HUES64 (cell line): ENCODE results near the gene NLRC5.
A peak's percentile ranks its signal among the peaks of the same experiment; 100 is the strongest.
"Not testable (repeated sequence)": the region's sequence is repeated elsewhere in the genome, so short reads cannot be mapped to it uniquely, and the experiment has no call there.

Experiments
- H3K27ac ChIP-seq: 2 replicates; pipeline ENCODE4 v1.7.0; 2013; ENCODE audit warnings: low read depth, low read length, inconsistent platforms
- H3K27me3 ChIP-seq: 2 replicates; pipeline ENCODE4 v1.6.1; 2013; ENCODE audit warnings: mild to moderate bottlenecking, low read length; ENCODE audit not compliant: insufficient read depth
- H3K36me3 ChIP-seq: 2 replicates; pipeline ENCODE4 v1.6.1; 2013; ENCODE audit warnings: mild to moderate bottlenecking, low read length; ENCODE audit not compliant: insufficient read depth
- H3K4me1 ChIP-seq: 2 replicates; pipeline ENCODE4 v1.6.1; 2013; ENCODE audit warnings: mild to moderate bottlenecking, low read length, moderate library complexity; ENCODE audit not compliant: insufficient read depth
- H3K4me3 ChIP-seq: 2 replicates; pipeline ENCODE4 v1.5.1; 2013; ENCODE audit warnings: mild to moderate bottlenecking, low read length, moderate library complexity
- H3K9ac ChIP-seq: 2 replicates; pipeline ENCODE4 v1.6.1; 2013; ENCODE audit warnings: mild to moderate bottlenecking, low read depth, low read length
- H3K9me3 ChIP-seq: 2 replicates; pipeline ENCODE4 v1.6.1; 2013; ENCODE audit warnings: low read depth, low read length; ENCODE audit not compliant: insufficient read depth
- WGBS: fragments of 150-250, 120-280 bp; methylation state at CpG from one replicate; pipeline ENCODE4 v1.1.7; 2013; ENCODE audit warnings: missing lambda C conversion rate; 5-methylcytosine and 5-hydroxymethylcytosine counted together

NLRC5 gene

DNA sequence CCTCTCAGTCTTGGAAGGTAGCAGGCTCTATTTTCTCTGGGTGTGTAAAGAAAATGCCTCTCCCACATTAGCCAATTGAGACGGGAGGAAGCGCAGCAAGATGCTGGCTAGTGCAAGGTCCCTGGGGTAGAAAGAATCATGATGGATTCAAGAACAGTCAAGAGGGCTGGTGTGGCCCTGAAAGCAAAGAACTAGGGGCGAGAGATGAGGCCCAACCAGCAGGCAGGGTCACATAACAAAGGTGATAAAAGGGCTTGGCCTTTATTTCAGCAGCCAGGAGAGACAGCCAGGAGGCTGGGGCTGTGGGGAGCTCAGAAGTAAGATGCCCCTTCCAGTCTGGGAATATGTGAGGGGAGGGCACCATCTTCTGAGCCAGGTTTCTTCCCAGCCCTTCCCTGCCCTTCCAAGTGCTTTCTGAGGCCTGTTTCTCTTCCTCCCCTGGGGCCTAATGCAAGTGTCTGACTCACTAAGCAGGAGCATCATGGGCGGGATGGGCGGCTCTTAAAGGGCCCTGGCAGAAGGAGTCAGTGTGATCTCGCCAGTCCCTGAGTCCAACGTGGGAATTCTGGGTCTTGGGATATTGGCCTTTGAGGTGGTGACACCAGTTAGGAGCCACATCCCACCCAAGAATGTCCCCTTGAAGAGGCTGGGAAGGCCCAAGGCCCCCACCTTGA is 3.9 kb upstream of the NLRC5 start:
- Histone ChIP-seq H3K27ac (no peak overlapping the region), H3K9ac (no peak overlapping the region), H3K36me3 (no peaks in the 10 kb centered on the region), H3K4me1 (no peaks in the 10 kb centered on the region; the same call in 1 of the 2 replicates), H3K27me3 (peaks cover 30% of the 10 kb centered on the region), H3K4me3 (no peak overlapping the region), H3K9me3 (no peaks in the 10 kb centered on the region)
- 73% methylated on average over 7 of the region's 7 CpGs for WGBS

DNA sequence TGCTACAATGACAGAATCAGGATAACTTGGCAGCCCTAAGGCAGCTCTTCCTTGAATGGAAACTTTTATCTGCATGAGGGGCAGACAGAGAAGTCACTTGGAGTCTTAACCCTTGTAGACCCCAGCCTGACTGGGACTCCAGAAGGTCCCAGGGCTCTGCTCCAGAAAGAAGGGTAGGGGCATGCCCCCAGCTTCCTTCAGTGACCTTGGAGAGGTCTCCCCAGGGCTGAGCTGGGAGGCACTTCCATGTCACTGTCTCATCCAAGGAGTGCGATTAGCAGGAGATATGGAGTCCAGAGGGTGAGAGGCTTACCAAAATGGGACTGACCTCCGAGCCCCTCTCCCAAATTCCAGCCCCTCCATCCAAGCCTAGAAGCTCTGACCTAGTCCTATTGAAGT is 3.4 kb upstream of the NLRC5 start:
- Histone ChIP-seq H3K27me3 (peaks cover 35% of the 10 kb centered on the region), H3K9ac (no peak overlapping the region), H3K36me3 (no peaks in the 10 kb centered on the region), H3K4me1 (no peaks in the 10 kb centered on the region; the same call in 1 of the 2 replicates), H3K9me3 (no peaks in the 10 kb centered on the region), H3K4me3 (no peak overlapping the region), H3K27ac (no peak overlapping the region)
- WGBS, result 89% methylated on average over 1 of the region's 2 CpGs

DNA sequence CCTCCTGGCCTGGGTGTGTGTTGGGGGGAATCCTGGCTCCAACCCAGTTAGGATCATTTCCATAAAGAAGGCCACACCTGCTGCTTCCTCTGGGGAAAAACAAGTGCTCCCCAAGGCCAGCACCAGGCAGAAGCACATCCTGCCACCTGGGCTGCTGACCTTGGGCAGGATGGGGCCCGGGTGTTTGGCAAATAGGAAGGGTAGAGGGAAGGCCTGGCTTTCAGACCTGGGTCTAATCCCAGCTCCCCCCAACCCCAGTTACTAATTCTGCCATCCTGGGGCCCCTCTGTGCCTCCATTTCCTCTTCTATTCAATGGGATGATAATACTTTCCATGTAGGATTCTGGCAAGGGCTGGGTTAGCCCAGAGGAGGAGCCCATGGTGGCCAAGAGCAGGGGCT is 3.0 kb upstream of the NLRC5 start:
- H3K9me3 ChIP-seq, result no peaks in the 10 kb centered on the region
- H3K4me1 ChIP-seq, result no peaks in the 10 kb centered on the region; the same call in 1 of the 2 replicates
- H3K9ac ChIP-seq, result no peak overlapping the region
- H3K4me3 ChIP-seq, result no peak overlapping the region
- H3K36me3 ChIP-seq, result no peaks in the 10 kb centered on the region
- WGBS, result no CpG with 5 or more reads among the region's 1 CpG
- peaks cover 38% of the 10 kb centered on the region for H3K27me3 ChIP-seq
- no peak overlapping the region for H3K27ac ChIP-seq

DNA sequence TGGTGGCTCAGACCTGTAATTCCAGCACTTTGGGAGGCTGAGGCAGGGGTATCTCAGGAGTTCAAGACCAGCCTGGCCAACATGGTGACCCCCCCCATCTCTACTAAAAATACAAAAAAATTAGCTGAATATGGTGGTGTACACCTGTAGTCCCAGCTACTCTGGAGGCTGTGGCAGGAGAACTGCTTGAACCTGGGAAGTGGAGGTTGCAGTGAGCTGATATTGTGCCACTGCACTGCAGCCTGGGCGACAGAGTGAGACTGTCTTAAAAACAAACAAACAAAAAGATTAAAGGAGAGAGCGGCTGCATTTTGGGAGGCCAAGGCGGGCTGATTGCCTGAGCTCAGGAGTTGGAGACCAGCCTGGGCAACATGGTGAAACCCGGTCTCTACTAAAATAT is 2.4 kb upstream of the NLRC5 start:
- not testable (repeated sequence) for H3K36me3 ChIP-seq, H3K27ac ChIP-seq, H3K4me3 ChIP-seq, H3K9me3 ChIP-seq, H3K4me1 ChIP-seq, H3K9ac ChIP-seq
- 92% methylated on average over 4 of the region's 4 CpGs for WGBS
- H3K27me3 ChIP-seq, result peaks cover 38% of the 10 kb centered on the region

DNA sequence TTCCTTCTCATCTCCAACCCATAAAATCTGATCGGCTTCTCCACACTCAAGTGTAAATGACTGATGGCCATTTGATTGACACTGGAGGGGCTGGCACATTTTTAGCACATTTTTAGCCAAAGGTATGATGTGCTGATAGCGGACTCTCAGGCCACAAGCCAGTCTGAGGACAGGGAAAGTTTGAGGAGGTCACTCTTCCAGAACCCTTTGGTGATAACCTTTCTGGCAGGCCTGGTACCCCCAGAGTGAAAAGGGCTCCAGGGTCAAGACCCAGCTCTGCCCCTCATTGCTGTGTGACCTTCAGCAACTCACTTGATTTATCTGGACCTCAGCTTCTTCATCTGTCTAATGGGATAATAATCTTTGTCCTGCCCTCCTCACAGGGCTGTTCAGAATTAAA is 1.7 kb upstream of the NLRC5 start:
- 89% methylated on average over 2 of the region's 2 CpGs for WGBS
- Histone ChIP-seq H3K4me1 (no peaks in the 10 kb centered on the region; the same call in 1 of the 2 replicates), H3K27ac (no peak overlapping the region)

DNA sequence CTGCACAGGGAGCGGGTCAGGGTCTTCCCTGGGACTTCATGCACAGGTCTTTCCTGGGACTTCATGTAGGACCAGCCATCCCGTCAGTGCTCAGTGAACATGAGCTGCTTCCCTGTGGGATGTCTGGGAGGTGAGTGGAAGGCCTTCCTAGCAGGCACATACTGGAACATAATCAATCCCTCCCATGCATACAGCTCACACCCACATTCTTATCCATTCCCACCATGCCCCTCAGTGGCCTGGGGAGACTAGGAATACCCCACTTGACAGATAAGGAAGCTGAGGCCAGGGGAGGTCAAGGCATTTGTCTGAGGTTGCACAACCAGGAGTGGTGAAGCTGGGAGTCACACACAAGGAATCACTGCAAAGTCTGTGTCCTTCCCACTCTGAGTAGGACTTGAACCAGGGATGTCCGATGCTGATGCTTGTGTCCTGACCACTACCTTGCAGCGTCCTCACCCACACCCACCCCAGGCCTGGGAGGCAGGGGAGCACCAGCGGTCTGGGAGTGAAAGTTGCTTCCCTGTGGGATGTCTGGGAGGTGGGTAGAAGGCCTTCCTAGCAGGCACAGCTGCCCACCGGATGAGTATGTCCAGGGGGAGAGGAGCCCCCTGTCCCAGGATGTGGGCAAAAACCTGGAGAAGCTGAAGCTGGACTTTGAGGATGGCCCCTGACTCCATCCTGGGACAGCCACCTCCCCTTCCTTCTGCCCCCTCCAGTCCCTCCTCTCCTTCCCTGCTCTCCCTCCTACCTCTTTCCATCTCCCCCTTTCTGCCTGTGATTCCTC is 1.0 kb upstream of the NLRC5 start:
- no peak overlapping the region for H3K27ac ChIP-seq
- H3K27me3 ChIP-seq, result peaks cover 38% of the 10 kb centered on the region
- H3K9ac ChIP-seq, result no peak overlapping the region
- no peaks in the 10 kb centered on the region for H3K9me3 ChIP-seq
- no peaks in the 10 kb centered on the region; the same call in 1 of the 2 replicates for H3K4me1 ChIP-seq
- peak overlapping the region; percentile 62 for H3K4me3 ChIP-seq
- no peaks in the 10 kb centered on the region for H3K36me3 ChIP-seq
- WGBS, result 79% methylated on average over 5 of the region's 6 CpGs

More for the DNA sequence above, 1.7 kb upstream of the NLRC5 start:
- H3K36me3 ChIP-seq, result no peaks in the 10 kb centered on the region
- no peaks in the 10 kb centered on the region for H3K9me3 ChIP-seq
- no peak overlapping the region for H3K4me3 ChIP-seq
- no peak overlapping the region for H3K9ac ChIP-seq
- peaks cover 38% of the 10 kb centered on the region for H3K27me3 ChIP-seq

DNA sequence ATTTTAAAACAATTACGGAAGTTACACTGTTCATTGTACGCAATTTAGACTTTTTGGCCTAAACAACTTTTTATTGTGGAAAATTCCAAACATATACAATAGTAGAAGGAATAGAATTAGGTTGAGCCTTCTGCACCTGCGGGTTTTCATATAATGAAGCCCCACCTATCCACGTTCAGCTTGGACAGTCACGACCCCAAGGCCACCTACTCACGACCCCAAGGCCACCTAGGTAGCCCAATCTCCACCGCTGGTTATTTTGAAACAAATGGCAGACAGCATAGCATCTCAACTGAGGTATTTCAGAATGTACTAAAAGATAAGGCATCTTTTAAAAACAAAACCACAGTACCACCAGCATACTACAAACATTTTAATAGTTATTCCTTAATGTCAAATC is 631 bp downstream of the NLRC5 start:
- H3K27ac ChIP-seq, result no peak overlapping the region
- peak overlapping the region; percentile 62 for H3K4me3 ChIP-seq
- no peaks in the 10 kb centered on the region for H3K36me3 ChIP-seq
- peaks cover 41% of the 10 kb centered on the region for H3K27me3 ChIP-seq
- no peaks in the 10 kb centered on the region for H3K4me1 ChIP-seq
- WGBS, result 70% methylated on average over 7 of the region's 7 CpGs
- no peaks in the 10 kb centered on the region for H3K9me3 ChIP-seq
- no peak overlapping the region; the same call in 1 of the 2 replicates for H3K9ac ChIP-seq

DNA sequence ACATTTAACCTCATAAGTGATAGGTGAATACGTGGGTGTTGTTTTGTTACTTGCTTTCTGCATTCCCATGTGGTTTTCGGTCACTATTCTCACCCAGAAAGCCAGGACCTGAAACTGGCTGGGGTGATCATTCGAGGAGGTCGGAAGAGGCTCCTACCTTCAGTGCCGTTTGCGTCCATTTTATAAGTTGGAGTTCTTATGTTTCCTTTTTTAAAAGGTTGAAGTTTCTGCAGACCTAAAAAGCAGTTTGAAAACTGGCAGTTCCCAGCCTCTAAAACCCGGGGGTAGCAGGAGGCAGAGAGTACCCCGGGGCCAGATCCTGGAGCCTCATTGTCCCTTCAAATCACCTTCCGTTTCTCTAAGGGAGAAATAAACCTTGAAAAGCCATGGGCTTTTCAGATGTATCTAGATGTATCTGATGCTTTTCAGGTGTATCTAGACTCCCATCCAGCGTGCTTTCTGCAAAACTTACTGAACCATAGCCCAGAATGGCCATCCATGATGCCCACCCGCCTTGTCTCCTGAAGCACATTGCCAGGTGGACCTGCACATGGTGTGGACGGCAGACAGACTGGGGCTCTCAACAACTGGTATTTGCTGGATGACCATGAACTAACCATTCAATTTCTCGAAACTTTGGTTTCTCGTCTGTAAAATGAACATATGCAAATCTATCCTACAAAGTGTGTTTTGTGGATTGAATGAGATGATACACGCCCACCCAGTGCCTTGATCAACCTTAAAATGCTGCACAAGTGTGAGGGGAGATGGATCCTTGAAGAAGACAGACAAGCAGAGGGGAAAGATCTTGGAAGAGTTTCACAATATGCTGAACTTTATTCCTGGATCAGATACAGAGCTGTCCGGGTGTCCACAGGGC is 1.3 kb downstream of the NLRC5 start:
- Histone ChIP-seq H3K9ac (no peak overlapping the region), H3K9me3 (no peaks in the 10 kb centered on the region), H3K4me3 (no peak overlapping the region), H3K4me1 (no peaks in the 10 kb centered on the region), H3K36me3 (no peaks in the 10 kb centered on the region), H3K27ac (no peak overlapping the region), H3K27me3 (peaks cover 41% of the 10 kb centered on the region)
- 90% methylated on average over 16 of the region's 16 CpGs for WGBS

DNA sequence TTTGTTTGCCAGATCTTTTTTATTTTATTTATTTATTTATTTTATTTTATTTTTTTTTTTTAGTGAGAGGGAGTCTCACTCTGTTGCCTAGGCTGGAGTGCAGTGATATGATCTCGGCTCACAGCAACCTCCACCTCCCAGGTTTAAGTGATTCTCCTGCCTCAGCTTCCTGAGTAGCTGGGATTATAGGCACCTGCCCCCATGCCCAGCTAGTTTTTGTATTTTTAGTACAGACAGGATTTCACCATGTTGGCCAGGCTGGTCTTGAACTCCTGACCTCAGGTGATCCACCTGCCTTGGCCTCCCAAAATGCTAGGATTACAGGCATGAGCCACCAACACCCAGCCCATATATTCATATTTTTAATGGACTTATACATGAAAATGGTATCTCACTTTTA is 3.1 kb downstream of the NLRC5 start:
- H3K27ac ChIP-seq, H3K36me3 ChIP-seq, H3K4me1 ChIP-seq, H3K4me3 ChIP-seq, H3K9me3 ChIP-seq, H3K9ac ChIP-seq: not testable (repeated sequence)
- H3K27me3 ChIP-seq, result peaks cover 41% of the 10 kb centered on the region
- WGBS, result 92% methylated on average over 1 of the region's 1 CpG

DNA sequence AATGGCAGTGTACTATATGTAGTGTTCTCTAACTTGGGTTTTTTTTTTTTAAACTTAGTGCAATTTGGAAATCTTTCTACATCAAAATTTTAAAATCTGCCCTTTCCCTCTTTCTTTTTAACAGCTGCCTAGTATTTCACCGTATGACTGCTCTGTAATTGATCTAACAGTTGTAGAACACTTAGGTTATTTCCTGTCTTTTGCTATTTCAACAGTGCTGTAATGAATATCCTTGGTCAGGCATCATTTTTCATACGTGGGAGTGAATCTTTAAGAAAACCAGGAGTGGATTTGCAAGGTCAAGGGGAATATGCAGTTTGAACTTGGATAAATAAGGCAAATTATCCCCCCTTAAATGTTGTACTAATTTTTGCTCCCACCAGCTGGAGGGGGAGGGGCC is 3.8 kb downstream of the NLRC5 start:
- no peaks in the 10 kb centered on the region for H3K9me3 ChIP-seq
- H3K9ac ChIP-seq, result no peak overlapping the region
- H3K4me3 ChIP-seq, result no peak overlapping the region
- H3K36me3 ChIP-seq, result no peaks in the 10 kb centered on the region
- peaks cover 33% of the 10 kb centered on the region for H3K27me3 ChIP-seq
- H3K4me1 ChIP-seq, result no peaks in the 10 kb centered on the region
- no peak overlapping the region for H3K27ac ChIP-seq
- WGBS, result 69% methylated on average over 2 of the region's 2 CpGs

DNA sequence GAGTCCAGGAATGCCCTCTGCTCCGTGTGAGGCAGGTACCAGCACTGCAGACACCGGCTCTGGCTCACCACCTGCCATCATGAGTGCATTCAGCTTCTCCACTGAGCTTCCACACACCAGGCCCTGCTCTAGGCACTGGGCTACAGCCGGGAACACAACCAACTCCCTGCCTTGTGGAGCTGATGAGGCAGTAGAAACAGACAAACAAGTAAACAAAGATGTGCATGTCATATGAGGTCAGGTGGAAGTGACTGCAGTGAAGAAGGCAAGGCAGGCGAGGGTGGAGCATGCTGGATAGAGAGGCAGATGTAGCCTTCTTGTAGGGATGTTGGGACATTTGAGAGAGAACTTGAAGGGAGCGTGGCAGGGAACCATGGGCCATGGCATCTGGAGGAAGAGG is 5.0 kb downstream of the NLRC5 start:
- 84% methylated on average over 5 of the region's 5 CpGs for WGBS
- Histone ChIP-seq H3K27me3 (peaks cover 22% of the 10 kb centered on the region), H3K4me1 (no peaks in the 10 kb centered on the region), H3K4me3 (no peak overlapping the region), H3K9ac (no peak overlapping the region), H3K36me3 (no peaks in the 10 kb centered on the region), H3K27ac (no peak overlapping the region), H3K9me3 (no peaks in the 10 kb centered on the region)
